Measurements from ENCODE around the gene GPC3.

Gene GPC3

DNA sequence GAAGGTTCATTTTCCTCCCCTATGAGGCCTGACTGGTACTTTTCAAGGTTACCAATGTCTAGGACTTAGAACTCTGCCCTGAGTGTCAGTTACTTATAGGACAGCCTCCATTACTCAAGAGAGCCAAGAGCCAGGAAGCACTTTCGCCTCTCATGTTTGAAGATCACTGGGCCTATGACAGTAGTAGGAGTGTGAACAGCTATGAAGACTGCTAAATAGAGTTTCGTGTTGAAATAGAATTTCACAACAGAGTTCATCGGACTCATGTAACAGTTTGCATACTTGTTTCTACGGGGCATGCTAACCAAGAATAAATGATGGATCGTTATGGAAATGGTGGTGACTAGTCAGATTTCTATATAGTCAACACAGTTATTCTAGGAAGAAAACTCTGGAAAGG lies 472.3 kb downstream of the GPC3 start:
- no peak for DNase-seq (ENCODE audit: low spot score)

DNA sequence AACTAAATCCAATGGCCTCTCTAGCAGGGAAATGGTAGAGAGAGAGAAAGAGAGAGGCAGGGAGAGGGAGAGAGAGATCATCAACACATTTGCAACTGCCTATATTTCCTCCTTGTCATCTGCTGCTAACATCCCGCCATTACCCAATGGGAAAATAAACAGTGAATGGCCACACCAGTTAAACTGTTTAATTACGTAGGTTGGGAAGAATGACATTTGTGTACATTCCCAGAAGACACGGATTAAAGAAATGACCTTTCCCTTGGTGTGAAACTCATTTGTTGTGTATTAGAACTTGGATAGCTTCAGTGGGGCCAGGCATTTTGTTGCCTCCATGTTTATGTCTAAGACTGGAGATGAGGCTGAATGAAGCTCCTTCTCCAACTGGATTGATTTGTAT lies 474.4 kb downstream of the GPC3 start:
- DNase-seq (ENCODE audit: low spot score) = no peak

DNA sequence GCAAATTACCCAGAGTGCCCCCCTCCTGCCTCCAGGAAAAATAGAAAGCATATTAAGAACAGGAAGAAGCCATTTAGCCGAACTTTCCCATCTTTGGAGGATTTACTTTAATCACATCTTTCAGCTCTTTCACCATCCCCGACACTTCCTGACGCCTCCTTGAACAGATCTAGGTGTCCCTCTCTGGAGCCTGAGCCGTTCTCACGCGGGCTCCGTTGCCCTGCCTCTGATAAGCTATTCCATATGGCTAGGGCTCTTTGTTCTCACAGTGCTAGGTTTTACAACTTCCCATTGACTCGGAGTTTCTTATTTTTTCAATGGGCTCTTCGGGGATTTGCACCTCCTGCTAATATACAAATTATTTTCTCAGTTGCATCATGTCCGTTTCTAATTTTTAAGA lies 488.0 kb downstream of the GPC3 start:
- no peak for DNase-seq (ENCODE audit: low spot score)

DNA sequence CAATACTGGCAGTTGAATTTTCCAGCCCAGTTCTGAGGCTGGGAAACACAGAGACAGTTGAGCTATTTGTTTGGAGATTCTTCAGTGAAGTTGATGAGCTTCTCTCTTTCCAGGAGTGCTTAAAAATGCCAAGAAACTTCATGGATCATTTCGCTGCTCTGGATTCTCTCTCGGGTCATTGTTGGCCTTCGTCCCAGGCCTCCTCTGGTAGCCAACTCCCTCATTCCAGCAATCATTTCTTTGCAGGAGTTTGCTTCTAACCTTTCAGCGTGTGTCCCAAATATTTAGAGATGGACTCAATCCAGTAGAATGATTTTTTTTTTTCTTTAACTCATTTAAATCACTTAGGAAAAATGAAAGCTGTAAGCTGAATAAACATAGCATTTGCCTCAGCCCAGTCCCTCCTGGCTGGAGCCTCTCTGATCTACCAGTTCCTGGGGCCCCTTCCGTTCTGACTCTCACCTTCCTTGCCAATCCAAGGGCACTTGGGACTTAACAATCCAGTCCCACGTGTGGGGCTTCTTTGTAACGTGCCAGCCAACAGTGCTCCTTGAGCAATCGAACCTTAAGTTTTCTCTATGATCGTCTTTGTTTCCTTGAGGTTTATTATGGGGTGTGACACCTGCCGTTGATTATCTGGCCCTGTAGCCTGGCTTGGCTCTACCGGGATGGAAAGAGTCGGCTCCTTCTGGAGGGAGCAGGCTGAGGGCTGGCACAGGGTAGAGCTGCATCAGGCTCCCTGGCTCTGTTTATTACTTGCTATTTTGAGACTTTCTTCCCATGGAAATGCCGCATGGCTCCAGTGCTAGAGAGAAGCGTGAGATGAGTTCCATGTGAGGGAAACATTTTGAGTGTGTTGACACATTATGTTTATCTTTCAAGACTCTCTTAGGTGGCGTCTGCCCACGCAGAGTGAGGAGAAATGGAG lies 489.7 kb downstream of the GPC3 start:
- DNase-seq (ENCODE audit: low spot score) = no peak

DNA sequence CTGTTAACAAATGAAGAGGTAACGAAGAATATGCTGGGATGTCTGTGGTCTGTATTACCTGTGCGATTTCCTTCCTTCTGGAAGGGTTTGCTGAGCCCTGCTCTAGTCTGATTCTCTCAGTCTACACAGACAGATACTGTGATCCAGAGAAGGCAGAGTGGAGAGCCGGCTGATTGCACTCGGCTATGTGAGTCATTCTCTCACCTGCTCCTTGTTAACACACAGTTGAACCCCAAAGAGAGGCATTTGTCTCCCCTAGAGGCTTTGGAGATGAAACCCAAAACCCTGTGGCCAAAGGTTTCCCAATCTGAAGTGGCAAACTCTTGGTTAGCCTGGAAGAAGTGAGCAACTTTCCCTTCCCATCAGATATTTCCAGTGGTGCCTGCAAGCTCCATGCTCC lies 492.0 kb downstream of the GPC3 start:
- no peak for DNase-seq (ENCODE audit: low spot score)

DNA sequence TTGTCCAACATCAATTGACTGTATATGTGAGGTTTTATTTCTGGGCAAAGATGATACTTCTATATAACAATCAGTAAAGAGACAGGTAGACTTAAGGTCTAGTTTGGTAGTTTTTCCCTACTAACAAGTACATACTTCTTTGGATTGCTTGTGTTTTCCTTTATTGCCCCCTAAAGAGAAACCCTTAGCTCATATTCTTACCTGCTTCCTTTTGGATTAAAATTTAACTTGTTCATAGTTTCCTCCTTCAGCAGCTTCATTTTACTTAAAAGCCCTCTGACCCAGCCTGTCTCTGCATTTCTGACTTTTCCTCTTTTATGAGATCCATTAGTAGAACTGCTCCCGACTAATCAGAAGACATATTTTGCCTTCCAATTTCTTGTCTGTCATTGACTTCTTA lies 494.4 kb downstream of the GPC3 start:
- DNase-seq (ENCODE audit: low spot score) = no peak
